Measurements from ENCODE around the gene RNF112.
"Not testable (repeated sequence)": the region's sequence is repeated elsewhere in the genome, so short reads cannot be mapped to it uniquely, and the experiment has no call there.

Gene RNF112

GRCh38 chr17:19443148-19443547 is 32.1 kb downstream of the RNF112 start:
- in situ Hi-C loops (cut with HindIII; ENCODE audit: low sequenced_read_pairs) = no loop called here

- in situ Hi-C loops (cut with HindIII; ENCODE audit: low sequenced_read_pairs) = loop anchor here (5.0 kb wide), 1 partner anchor 83 kb away; the partner anchor contains the start of gene B9D1
These were observed 34.1 kb downstream of the RNF112 start for GRCh38 chr17:19445105-19445504.

GRCh38 chr17:19446577-19446976 is 35.5 kb downstream of the RNF112 start:
- in situ Hi-C loops (cut with HindIII; ENCODE audit: low sequenced_read_pairs) = loop anchor here (5.0 kb wide), 1 partner anchor 84 kb away; the partner anchor contains the start of gene B9D1

GRCh38 chr17:19447085-19447583 is 36.1 kb downstream of the RNF112 start:
- in situ Hi-C loops (cut with HindIII; ENCODE audit: low sequenced_read_pairs) = loop anchor here (5.0 kb wide), 1 partner anchor 85 kb away; the partner anchor contains the start of gene B9D1

- in situ Hi-C loops (cut with HindIII; ENCODE audit: low sequenced_read_pairs) = loop anchor here (5.0 kb wide), 1 partner anchor 86 kb away; the partner anchor contains the start of gene B9D1
These were observed 37.6 kb downstream of the RNF112 start for GRCh38 chr17:19448341-19449268.

- in situ Hi-C loops (cut with HindIII; ENCODE audit: low sequenced_read_pairs) = loop anchor here (5.0 kb wide), 1 partner anchor 87 kb away; the partner anchor contains the start of gene B9D1
These were observed 38.6 kb downstream of the RNF112 start for GRCh38 chr17:19449656-19450055.

- in situ Hi-C loops (cut with HindIII; ENCODE audit: low sequenced_read_pairs) = no loop called here
These were observed 42.3 kb downstream of the RNF112 start for GRCh38 chr17:19453296-19453695.

GRCh38 chr17:19454074-19454473 is 43.0 kb downstream of the RNF112 start:
- in situ Hi-C loops (cut with HindIII; ENCODE audit: low sequenced_read_pairs) = no loop called here

GRCh38 chr17:19456016-19456927 is 45.2 kb downstream of the RNF112 start:
- in situ Hi-C loops (cut with HindIII; ENCODE audit: low sequenced_read_pairs) = no loop called here

GRCh38 chr17:19457046-19457445 is 46.0 kb downstream of the RNF112 start:
- in situ Hi-C loops (cut with HindIII; ENCODE audit: low sequenced_read_pairs) = no loop called here

- in situ Hi-C loops (cut with HindIII; ENCODE audit: low sequenced_read_pairs) = no loop called here
These were observed 46.8 kb downstream of the RNF112 start for GRCh38 chr17:19457830-19458271.

- in situ Hi-C loops (cut with HindIII; ENCODE audit: low sequenced_read_pairs) = not testable (repeated sequence)
These were observed 47.4 kb downstream of the RNF112 start for GRCh38 chr17:19458481-19458880.

GRCh38 chr17:19459018-19459655 is 48.1 kb downstream of the RNF112 start:
- in situ Hi-C loops (cut with HindIII; ENCODE audit: low sequenced_read_pairs) = not testable (repeated sequence)

- in situ Hi-C loops (cut with HindIII; ENCODE audit: low sequenced_read_pairs) = no loop called here
These were observed 49.7 kb downstream of the RNF112 start for GRCh38 chr17:19460700-19461099.

GRCh38 chr17:19461116-19461515 is 50.1 kb downstream of the RNF112 start:
- in situ Hi-C loops (cut with HindIII; ENCODE audit: low sequenced_read_pairs) = no loop called here

GRCh38 chr17:19461681-19462080 is 50.6 kb downstream of the RNF112 start:
- in situ Hi-C loops (cut with HindIII; ENCODE audit: low sequenced_read_pairs) = no loop called here

GRCh38 chr17:19462456-19463035 is 51.5 kb downstream of the RNF112 start:
- in situ Hi-C loops (cut with HindIII; ENCODE audit: low sequenced_read_pairs) = not testable (repeated sequence)

- in situ Hi-C loops (cut with HindIII; ENCODE audit: low sequenced_read_pairs) = no loop called here
These were observed 53.3 kb downstream of the RNF112 start for GRCh38 chr17:19464031-19465026.
